ENCODE measurements around the gene CHCHD1. TPM values are rescaled to one million over a fixed set of nuclear protein-coding genes. Genes with fewer than 3 reads are reported as not detected.

CHCHD1 gene
- total RNA-seq, 4 donors from 2014 or later, result 14.1 to 57.3 (median 28.9) TPM

DNA sequence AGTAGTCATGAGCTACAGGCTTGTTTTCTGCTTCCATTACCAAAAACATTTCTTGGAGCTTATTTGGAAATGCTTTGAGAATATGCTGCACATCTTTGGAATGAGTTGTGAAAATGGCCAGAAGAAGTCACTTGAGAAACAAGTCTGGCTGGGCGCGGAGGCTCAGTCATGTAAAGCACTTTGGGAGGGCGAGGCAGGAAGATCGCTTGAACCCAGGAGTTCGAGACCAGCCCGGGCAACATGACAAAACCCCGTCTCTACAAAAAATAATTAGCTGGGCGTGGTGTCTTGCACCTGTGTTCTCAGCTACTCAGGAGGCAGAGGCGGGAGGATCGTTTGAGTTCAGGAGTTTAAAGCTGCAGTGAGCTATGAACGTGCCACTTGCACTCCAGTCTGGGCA is 882 bp upstream of the CHCHD1 start:
- Histone ChIP-seq H3K4me3 (replicated peaks in 1 of 3) (peak overlapping the region in 1 of 3 donors; percentile 91), H3K9me3 (no peaks in the 10 kb centered on the region), H3K27me3 (no peaks in the 10 kb centered on the region), H3K4me1 (peaks cover 17 to 20% of the 10 kb centered on the region in 2 donors), H3K36me3 (peaks cover 7 to 9% of the 10 kb centered on the region in 2 donors), H3K27ac (peak overlapping the region in 1 of 3 donors; percentile 92)
- TF ChIP-seq, protein P1, sequence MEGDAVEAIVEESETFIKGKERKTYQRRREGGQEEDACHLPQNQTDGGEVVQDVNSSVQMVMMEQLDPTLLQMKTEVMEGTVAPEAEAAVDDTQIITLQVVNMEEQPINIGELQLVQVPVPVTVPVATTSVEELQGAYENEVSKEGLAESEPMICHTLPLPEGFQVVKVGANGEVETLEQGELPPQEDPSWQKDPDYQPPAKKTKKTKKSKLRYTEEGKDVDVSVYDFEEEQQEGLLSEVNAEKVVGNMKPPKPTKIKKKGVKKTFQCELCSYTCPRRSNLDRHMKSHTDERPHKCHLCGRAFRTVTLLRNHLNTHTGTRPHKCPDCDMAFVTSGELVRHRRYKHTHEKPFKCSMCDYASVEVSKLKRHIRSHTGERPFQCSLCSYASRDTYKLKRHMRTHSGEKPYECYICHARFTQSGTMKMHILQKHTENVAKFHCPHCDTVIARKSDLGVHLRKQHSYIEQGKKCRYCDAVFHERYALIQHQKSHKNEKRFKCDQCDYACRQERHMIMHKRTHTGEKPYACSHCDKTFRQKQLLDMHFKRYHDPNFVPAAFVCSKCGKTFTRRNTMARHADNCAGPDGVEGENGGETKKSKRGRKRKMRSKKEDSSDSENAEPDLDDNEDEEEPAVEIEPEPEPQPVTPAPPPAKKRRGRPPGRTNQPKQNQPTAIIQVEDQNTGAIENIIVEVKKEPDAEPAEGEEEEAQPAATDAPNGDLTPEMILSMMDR (IDR thresholded peaks at IDR 0.05), result no peak
- TF ChIP-seq POLR2A (IDR thresholded peaks at IDR 0.05), result no peak
- no peak for DNase-seq
- WGBS, 2 donors, result 26% methylated on average over 10 to 11 of the region's 11 CpGs
- intact Hi-C loops (cut with DNase I), result no loop called here

DNA sequence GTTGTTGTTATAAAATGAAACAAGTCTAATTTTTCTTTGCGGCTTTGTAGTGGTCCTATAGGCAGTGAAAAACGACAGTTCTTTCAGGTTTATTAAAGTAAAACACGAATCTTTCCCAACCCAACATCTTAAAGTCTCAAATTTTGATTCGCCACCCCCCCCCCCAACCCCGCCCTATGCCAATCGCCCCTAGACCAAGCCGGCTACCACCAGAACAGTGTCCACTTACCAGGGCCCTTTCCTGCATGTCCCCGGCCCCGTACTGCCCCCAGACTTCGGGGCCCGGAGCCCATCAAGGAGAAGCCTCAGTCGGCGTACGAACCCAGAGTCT is 335 bp upstream of the CHCHD1 start:
- Histone ChIP-seq H3K27me3 (no peaks in the 10 kb centered on the region), H3K4me3 (replicated peaks in 1 of 3) (peak overlapping the region; percentile 27 to 96 (median 91)), H3K4me1 (peaks cover 21 to 22% of the 10 kb centered on the region in 2 donors), H3K9me3 (no peaks in the 10 kb centered on the region), H3K36me3 (peaks cover 3 to 6% of the 10 kb centered on the region in 2 donors), H3K27ac (peak overlapping the region; percentile 91 to 92 (median 91))
- TF ChIP-seq POLR2A (IDR thresholded peaks at IDR 0.05), result no peak
- TF ChIP-seq, protein P1 (IDR thresholded peaks at IDR 0.05), result no peak
- 1% methylated on average over 11 to 14 of the region's 14 CpGs for WGBS, 2 donors
- intact Hi-C loops (cut with DNase I), result no loop called here
- DNase-seq, result no peak

- Histone ChIP-seq H3K27me3 (no peaks in the 10 kb centered on the region), H3K27ac (peak overlapping the region in 2 of 3 donors; percentile 91 to 92), H3K9me3 (no peaks in the 10 kb centered on the region), H3K4me3 (replicated peaks in 1 of 3) (peak overlapping the region in 1 of 3 donors; percentile 91), H3K4me1 (peaks cover 33 to 34% of the 10 kb centered on the region in 2 donors), H3K36me3 (peaks cover 3 to 6% of the 10 kb centered on the region in 2 donors)
- no peak for DNase-seq
- WGBS, 2 donors, result 52 to 55% methylated on average over 2 of the region's 2 CpGs
- TF ChIP-seq, protein P1 (IDR thresholded peaks at IDR 0.05), result no peak
- TF ChIP-seq POLR2A (IDR thresholded peaks at IDR 0.05), result no peak
- intact Hi-C loops (cut with DNase I), result no loop called here
Observed at GRCh38 chr10:73782749-73783085, 869 bp downstream of the CHCHD1 start.

- WGBS, 2 donors, result 0% methylated on average over 25 to 36 of the region's 36 CpGs
- peaks cover 33 to 35% of the 10 kb centered on the region in 2 donors for H3K4me1 ChIP-seq
- peak; percentile 88 to 89 for DNase-seq
- H3K27me3 ChIP-seq, result no peaks in the 10 kb centered on the region
- intact Hi-C loops (cut with DNase I), result no loop called here
- H3K36me3 ChIP-seq, result peaks cover 11 to 12% of the 10 kb centered on the region in 2 donors
- H3K4me3 ChIP-seq (replicated peaks in 1 of 3), result peak within 1 kb of the TSS; percentile 91 to 99 (median 98)
- no peaks in the 10 kb centered on the region for H3K9me3 ChIP-seq
- TF ChIP-seq, protein P1 (IDR thresholded peaks at IDR 0.05), result peak in 1 of 6 experiments; percentile 25
- peak in 1 of 2 donors; percentile 80 for TF ChIP-seq POLR2A (IDR thresholded peaks at IDR 0.05)
- peak within 1 kb of the TSS; percentile 78 to 88 (median 78) for H3K27ac ChIP-seq
Observed at GRCh38 chr10:73785211-73785720, 3.4 kb downstream of the CHCHD1 start, which contains the start of gene ZSWIM8. Gene ZSWIM8 (plus strand): TSS chr10:73785606. CDS start chr10:73785879, 273 bp downstream.

DNA sequence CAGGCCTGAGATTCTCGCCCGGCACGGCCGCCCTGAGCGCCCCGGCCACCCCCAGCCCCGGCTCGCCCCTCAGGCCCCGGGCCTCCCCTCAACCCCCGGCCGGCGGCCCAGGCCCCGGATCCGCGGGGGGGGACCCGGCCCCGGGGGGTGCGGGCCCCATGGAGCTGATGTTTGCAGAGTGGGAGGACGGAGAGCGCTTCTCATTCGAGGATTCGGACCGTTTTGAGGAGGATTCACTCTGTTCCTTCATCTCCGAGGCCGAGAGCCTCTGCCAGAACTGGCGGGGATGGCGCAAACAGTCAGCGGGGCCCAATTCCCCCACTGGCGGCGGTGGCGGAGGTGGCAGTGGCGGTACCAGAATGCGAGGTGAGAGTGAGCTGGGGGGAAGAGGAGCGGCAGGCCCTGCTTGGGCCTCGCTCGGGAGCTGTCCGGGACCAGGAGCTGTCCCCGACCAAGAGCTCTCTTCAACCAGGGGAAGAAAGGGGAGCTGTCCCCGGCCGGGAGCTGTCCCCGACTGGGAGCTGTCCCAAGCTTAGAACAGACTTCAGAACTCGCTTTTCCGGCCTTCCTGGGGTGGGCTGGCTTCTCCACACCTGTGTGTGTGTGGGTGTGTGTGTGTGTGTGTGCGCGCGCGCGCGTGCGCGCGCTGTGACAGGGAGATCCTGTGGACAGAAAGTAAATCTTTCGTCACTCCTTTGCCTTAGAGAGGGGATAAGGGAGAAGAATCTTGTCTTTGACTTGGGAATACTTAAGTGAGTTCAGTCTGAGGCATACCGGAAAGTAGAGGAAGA is 4.1 kb downstream of the CHCHD1 start:
- no peaks in the 10 kb centered on the region for H3K27me3 ChIP-seq
- 1% methylated on average over 30 to 42 of the region's 54 CpGs for WGBS, 2 donors

More for the DNA sequence above, 4.1 kb downstream of the CHCHD1 start:
- Histone ChIP-seq H3K36me3 (peaks cover 18% of the 10 kb centered on the region in 2 donors), H3K4me3 (replicated peaks in 1 of 3) (peak overlapping the region; percentile 91 to 99 (median 98)), H3K27ac (peak overlapping the region; percentile 78 to 88 (median 78)), H3K9me3 (no peaks in the 10 kb centered on the region), H3K4me1 (peaks cover 32 to 33% of the 10 kb centered on the region in 2 donors)
- TF ChIP-seq, protein P1 (IDR thresholded peaks at IDR 0.05), result no peak
- TF ChIP-seq POLR2A (IDR thresholded peaks at IDR 0.05), result no peak
- peak; percentile 43 to 52 for DNase-seq
- intact Hi-C loops (cut with DNase I), result no loop called here
